Panc1 (cell line): Measurements from ENCODE around the gene DAZ3. TPM values are rescaled to one million over a fixed set of nuclear protein-coding genes. Genes with fewer than 3 reads are reported as not detected.
A peak's percentile ranks its signal among the peaks of the same experiment; 100 is the strongest.
"Not testable (repeated sequence)": the region's sequence is repeated elsewhere in the genome, so short reads cannot be mapped to it uniquely, and the experiment has no call there.

Source experiments
- ATAC-seq: fragments of 200-7000 bp; cut with Tn5 transposase; 2 replicates; pipeline ENCODE4 v1.9.1; 2020; ENCODE audit warnings: mild to moderate bottlenecking, moderate library complexity
- Bru-seq: library from RNA; stranded (reverse); fragments of 400-500 nt; gene quantifications from one replicate; lab custom pipeline; 2021; lab: Mats Ljungman, UMichigan
- BruChase-seq, 2 experiments: library from RNA; stranded (reverse); fragments of 400-500 nt; gene quantifications; one replicate each; lab custom pipeline; 2021; lab: Mats Ljungman, UMichigan
- BruUV-seq: library from RNA; stranded (reverse); fragments of 400-500 nt; replicated peaks from 2 replicates; lab custom pipeline; 2021; lab: Mats Ljungman, UMichigan
- CTCF ChIA-PET: fragments of 300-600 bp; sonication (Branson Sonifier 250); formaldehyde crosslinking; loops from one replicate; lab custom pipeline; 2022; ENCODE audit warnings: antibody characterized with exemption; lab: Charles Lee
- POLR2A ChIA-PET: fragments of 300-600 bp; sonication (Branson Sonifier 250); formaldehyde crosslinking; loops from one replicate; lab custom pipeline; 2022; ENCODE audit warnings: antibody characterized with exemption; lab: Charles Lee
- DNase-seq: peaks from one replicate; pipeline ENCODE4 v3.0.0-alpha.2; 2010; ENCODE audit warnings: low read depth, low spot score
- H3K27ac ChIP-seq: 2 replicates; pipeline ENCODE4 v1.5.1; 2011; ENCODE audit warnings: mild to moderate bottlenecking, low read length, inconsistent platforms
- H3K27me3 ChIP-seq: fragments of 200-500 bp; sonication (Bioruptor generic); 2 replicates; pipeline ENCODE4 v1.6.0; 2014; ENCODE audit warnings: low read length, inconsistent platforms; ENCODE audit not compliant: control insufficient read depth, insufficient read depth
- H3K36me3 ChIP-seq: fragments of 200-500 bp; sonication (Bioruptor generic); 2 replicates; pipeline ENCODE4 v1.5.1; 2014; ENCODE audit warnings: inconsistent platforms, mild to moderate bottlenecking, low read length, moderate library complexity; ENCODE audit not compliant: control insufficient read depth, insufficient read depth
- H3K4me1 ChIP-seq: 2 replicates; pipeline ENCODE4 v1.5.1; 2011; ENCODE audit warnings: inconsistent platforms, mild to moderate bottlenecking, low read length, moderate library complexity; ENCODE audit not compliant: control insufficient read depth, insufficient read depth
- H3K4me3 ChIP-seq, 2 experiments: 2 replicates each; pipeline ENCODE4 v1.5.1; 2011 to 2012; ENCODE audit warnings: low read depth in 2 of 2, low read length in 2 of 2, mild to moderate bottlenecking in 2 of 2, inconsistent platforms in 1 of 2, moderate library complexity in 1 of 2
- H3K9me3 ChIP-seq: fragments of 200-500 bp; sonication (Bioruptor generic); 2 replicates; pipeline ENCODE4 v1.5.1; 2014; ENCODE audit warnings: low read depth, mild to moderate bottlenecking, inconsistent platforms, low read length, moderate library complexity; ENCODE audit not compliant: control insufficient read depth, insufficient read depth
- in situ Hi-C: cut with HindIII; loops from 2 replicates; pipeline ENCODE4 v1.10.0; 2016; ENCODE audit warnings: low sequenced_read_pairs, low pct_unique_long_range_greater_than_20kb
- intact Hi-C: fragments of 100-400 bp; cut with micrococcal nuclease; formaldehyde crosslinking; loops from one replicate; pipeline ENCODE4 v1.10.0; 2022; ENCODE audit not compliant: unreplicated experiment
- long read RNA-seq: library from polyadenylated mRNA; unstranded; transcript quantifications from one replicate; pipeline ENCODE4 v2.0.0, GENCODE V29; 2021; ENCODE audit not compliant: unreplicated experiment
- polyA plus RNA-seq: library from polyadenylated mRNA; unstranded; fragments of >200 nt; gene quantifications from one replicate; pipeline ENCODE4 v1.2.1, GENCODE V29; 2012; ENCODE audit warnings: missing spikeins; ENCODE audit not compliant: insufficient read length
- total RNA-seq: library from RNA; stranded (reverse); gene quantifications from one replicate; pipeline ENCODE4 v1.2.1, GENCODE V29; 2021; ENCODE audit not compliant: unreplicated experiment

Gene DAZ3, protein sequence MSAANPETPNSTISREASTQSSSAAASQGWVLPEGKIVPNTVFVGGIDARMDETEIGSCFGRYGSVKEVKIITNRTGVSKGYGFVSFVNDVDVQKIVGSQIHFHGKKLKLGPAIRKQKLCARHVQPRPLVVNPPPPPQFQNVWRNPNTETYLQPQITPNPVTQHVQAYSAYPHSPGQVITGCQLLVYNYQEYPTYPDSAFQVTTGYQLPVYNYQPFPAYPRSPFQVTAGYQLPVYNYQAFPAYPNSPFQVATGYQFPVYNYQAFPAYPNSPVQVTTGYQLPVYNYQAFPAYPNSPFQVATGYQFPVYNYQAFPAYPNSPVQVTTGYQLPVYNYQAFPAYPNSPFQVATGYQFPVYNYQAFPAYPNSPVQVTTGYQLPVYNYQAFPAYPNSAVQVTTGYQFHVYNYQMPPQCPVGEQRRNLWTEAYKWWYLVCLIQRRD
- total RNA-seq (not detected), Bru-seq, nascent RNA (not detected), BruChase-seq, experiment 1, labeled RNA remaining after a 2-hour chase (percentile 1 among the genes with signal in this experiment), BruChase-seq, experiment 2, labeled RNA remaining after a 6-hour chase (not detected)
- not detected for polyA plus RNA-seq
- long read RNA-seq = 0 reads

DNA sequence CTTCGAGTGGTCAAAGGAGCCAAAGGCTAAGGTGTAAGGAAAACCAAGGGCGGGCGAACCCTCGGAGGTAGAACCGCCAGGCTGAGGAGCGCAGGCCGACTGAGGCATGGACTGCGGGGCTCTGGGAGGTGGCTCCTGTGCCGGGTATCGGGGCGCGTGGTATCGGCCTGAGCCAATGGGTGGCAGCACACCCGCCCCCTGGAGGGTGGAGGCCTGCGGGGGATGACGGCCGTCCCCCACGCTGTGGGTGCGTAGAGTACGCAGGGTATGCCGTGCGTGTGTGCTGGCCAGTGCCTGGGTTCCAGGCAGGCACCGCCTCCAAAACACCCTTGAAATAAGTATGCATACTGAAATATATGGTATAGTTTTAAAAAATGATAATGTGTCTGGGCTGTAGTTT lies at the start of gene DAZ3:
DAZ3 (minus strand) TSS at position 101 of the 400 bp plus-strand sequence. CDS start 208 bp downstream, outside the sequence.
- H3K27ac ChIP-seq, H3K9me3 ChIP-seq, H3K4me1 ChIP-seq, H3K36me3 ChIP-seq, H3K4me3 ChIP-seq, H3K27me3 ChIP-seq, POLR2A ChIA-PET, DNase-seq, intact Hi-C loops, BruUV-seq, ATAC-seq, in situ Hi-C loops, CTCF ChIA-PET: not testable (repeated sequence)

DNA sequence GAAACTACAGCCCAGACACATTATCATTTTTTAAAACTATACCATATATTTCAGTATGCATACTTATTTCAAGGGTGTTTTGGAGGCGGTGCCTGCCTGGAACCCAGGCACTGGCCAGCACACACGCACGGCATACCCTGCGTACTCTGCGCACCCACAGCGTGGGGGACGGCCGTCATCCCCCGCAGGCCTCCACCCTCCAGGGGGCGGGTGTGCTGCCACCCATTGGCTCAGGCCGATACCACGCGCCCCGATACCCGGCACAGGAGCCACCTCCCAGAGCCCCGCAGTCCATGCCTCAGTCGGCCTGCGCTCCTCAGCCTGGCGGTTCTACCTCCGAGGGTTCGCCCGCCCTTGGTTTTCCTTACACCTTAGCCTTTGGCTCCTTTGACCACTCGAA lies 20.4 kb upstream of the DAZ3 start, which contains the start of gene DAZ4:
DAZ4 (plus strand) TSS at position 301 of the 400 bp plus-strand sequence. CDS start 208 bp downstream, outside the sequence.
- in situ Hi-C loops, H3K27ac ChIP-seq, CTCF ChIA-PET: not testable (repeated sequence)

DNA sequence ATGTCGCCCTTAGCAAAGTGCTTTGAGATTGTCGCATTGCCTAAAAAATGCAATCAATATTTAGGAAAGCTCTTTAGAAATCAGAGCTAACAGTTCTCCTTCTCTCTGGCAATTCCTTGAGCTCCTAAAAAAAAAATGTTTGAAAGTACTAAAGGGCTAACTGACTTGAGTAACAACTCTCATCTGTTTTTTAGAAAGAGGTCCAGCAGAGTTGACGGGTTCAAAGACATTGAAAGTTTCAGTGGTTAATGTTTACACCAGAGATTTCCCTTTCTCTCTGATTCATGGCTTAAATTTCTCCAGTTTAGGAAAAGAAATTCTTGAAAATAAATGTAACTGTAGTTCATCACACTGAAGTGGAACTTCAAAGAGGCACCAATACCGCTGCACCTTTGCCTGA lies 11.9 kb upstream of the DAZ3 start:
- ATAC-seq, H3K4me1 ChIP-seq, H3K36me3 ChIP-seq, CTCF ChIA-PET, in situ Hi-C loops, POLR2A ChIA-PET, H3K9me3 ChIP-seq, intact Hi-C loops, H3K27ac ChIP-seq, H3K4me3 ChIP-seq, H3K27me3 ChIP-seq, DNase-seq, BruUV-seq: not testable (repeated sequence)

More for the DNA sequence above, 20.4 kb upstream of the DAZ3 start, which contains the start of gene DAZ4:
- H3K9me3 ChIP-seq, POLR2A ChIA-PET, H3K4me3 ChIP-seq, H3K4me1 ChIP-seq, DNase-seq, ATAC-seq, BruUV-seq, H3K36me3 ChIP-seq, H3K27me3 ChIP-seq, intact Hi-C loops: not testable (repeated sequence)

DNA sequence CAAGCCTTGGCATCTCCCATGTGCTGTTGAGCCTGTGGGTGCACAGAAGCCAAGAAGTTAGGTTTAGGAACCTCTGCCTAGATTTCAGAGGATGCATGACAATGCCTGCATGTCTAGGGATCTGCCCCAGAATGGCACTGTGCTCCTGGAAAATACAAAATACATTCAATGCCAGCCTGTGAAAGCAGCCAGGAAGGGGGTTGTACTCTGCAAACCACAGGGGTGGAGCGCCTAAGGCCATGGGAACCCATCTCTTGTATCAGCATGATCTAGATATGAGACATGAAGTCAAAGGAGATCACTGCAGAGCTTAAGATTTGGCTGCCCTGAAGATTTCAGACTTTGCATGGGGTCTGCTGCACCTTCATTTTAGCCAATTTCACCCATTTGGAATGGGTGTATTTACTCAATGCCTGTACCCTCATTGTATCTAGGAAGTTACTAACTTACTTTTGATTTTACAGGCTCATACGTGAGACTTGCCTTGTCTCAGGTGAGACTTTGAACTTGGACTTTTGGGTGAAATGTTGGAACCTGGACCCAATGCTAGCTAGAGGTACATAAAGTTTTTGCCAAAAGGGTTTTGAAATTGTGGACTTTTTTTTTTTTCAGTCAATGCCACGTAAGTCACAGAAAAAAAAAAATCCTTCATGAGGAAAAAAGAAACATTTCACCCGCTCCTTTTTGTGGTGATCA lies 11.1 kb upstream of the DAZ3 start:
- POLR2A ChIA-PET, CTCF ChIA-PET, ATAC-seq, DNase-seq, H3K9me3 ChIP-seq, in situ Hi-C loops, H3K4me3 ChIP-seq, H3K36me3 ChIP-seq, H3K4me1 ChIP-seq, H3K27me3 ChIP-seq, intact Hi-C loops, BruUV-seq, H3K27ac ChIP-seq: not testable (repeated sequence)

DNA sequence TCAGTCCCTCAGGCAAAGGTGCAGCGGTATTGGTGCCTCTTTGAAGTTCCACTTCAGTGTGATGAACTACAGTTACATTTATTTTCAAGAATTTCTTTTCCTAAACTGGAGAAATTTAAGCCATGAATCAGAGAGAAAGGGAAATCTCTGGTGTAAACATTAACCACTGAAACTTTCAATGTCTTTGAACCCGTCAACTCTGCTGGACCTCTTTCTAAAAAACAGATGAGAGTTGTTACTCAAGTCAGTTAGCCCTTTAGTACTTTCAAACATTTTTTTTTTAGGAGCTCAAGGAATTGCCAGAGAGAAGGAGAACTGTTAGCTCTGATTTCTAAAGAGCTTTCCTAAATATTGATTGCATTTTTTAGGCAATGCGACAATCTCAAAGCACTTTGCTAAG lies 8.6 kb upstream of the DAZ3 start:
- not testable (repeated sequence) for H3K4me3 ChIP-seq

More for the DNA sequence above, 8.6 kb upstream of the DAZ3 start:
- H3K27ac ChIP-seq, in situ Hi-C loops, H3K36me3 ChIP-seq, H3K9me3 ChIP-seq, ATAC-seq, CTCF ChIA-PET, POLR2A ChIA-PET, DNase-seq, BruUV-seq, H3K27me3 ChIP-seq, intact Hi-C loops, H3K4me1 ChIP-seq: not testable (repeated sequence)

Other genes with a start within 250 kb of the DAZ3 start
- not detected for gene BPY2B, start 195.4 kb downstream of the DAZ3 start, total RNA-seq
- not detected for gene DAZ4, start 20.5 kb upstream of the DAZ3 start, total RNA-seq
- gene BPY2C, start 238.7 kb upstream of the DAZ3 start, total RNA-seq = not detected